ENCODE measurements around the gene CNTNAP2. TPM values are rescaled to one million over a fixed set of nuclear protein-coding genes. Genes with fewer than 3 reads are reported as not detected.

The CNTNAP2 gene
- total and polyA plus RNA-seq, 2 of the 4 experiments (the other 2 are of a cell fraction), result not detected

- Histone ChIP-seq H3K23ac (ENCODE audit: low read depth, low read length) (no peak overlapping the region), H3K4me2 (ENCODE audit: low read depth, low read length) (no peak overlapping the region), H3K4me3 (ENCODE audit: insufficient read depth, low read depth, low read length) (no peak overlapping the region), H4K5ac (ENCODE audit: low read depth, low read length) (no peak overlapping the region), H3K18ac (ENCODE audit: low read depth, low read length) (no peak overlapping the region), H3K36me3 (ENCODE audit: control insufficient read depth, insufficient read depth, low read length) (no peaks in the 10 kb centered on the region), H4K8ac (ENCODE audit: low read depth in 2 of 2, low read length in 2 of 2) (no peak overlapping the region), H2BK20ac (ENCODE audit: low read depth, low read length) (no peak overlapping the region), H4K91ac (ENCODE audit: insufficient read depth, low read depth, low read length) (no peak overlapping the region), H2AK5ac (ENCODE audit: low read depth, low read length) (no peak overlapping the region), H3K9me1 (ENCODE audit: insufficient read depth, low read length) (no peaks in the 10 kb centered on the region), H3K4me1 (ENCODE audit: control insufficient read depth, insufficient read depth, low read length) (no peaks in the 10 kb centered on the region), H4K20me1 (ENCODE audit: insufficient read depth, low read length) (no peaks in the 10 kb centered on the region), H3K79me1 (ENCODE audit: low read depth in 1 of 2, low read length in 2 of 2) (no peaks in the 10 kb centered on the region), H3K56ac (ENCODE audit: extremely low read depth, insufficient read depth, low read length) (no peak overlapping the region), H3K9me3 (ENCODE audit: control insufficient read depth, insufficient read depth, low read length) (peaks cover 12% of the 10 kb centered on the region), H3K4ac (ENCODE audit: low read depth, low read length) (no peak overlapping the region), H2BK5ac (ENCODE audit: low read depth, low read length, poor library complexity, severe bottlenecking) (no peak overlapping the region), H2AFZ (replicated peaks; ENCODE audit: low read length, poor library complexity) (no peak overlapping the region), H2BK15ac (ENCODE audit: low read depth, low read length) (no peak overlapping the region), H3K27me3 (ENCODE audit: control insufficient read depth, insufficient read depth, low read length) (no peaks in the 10 kb centered on the region), H3K14ac (replicated peaks; ENCODE audit: low read depth, low read length) (no peak overlapping the region), H3K27ac (ENCODE audit: insufficient read depth, low read length) (no peak overlapping the region), H2BK120ac (ENCODE audit: low read depth, low read length) (no peak overlapping the region), H3K9ac (ENCODE audit: low read depth, low read length) (no peak overlapping the region), H2AK9ac (replicated peaks; ENCODE audit: low read depth, low read length, poor library complexity) (no peak overlapping the region)
- DNase-seq (no peak), ATAC-seq (ENCODE audit: low read depth) (no peak)
- BruUV-seq (replicated peaks), result no TSS peak
- TF ChIP-seq FOS (IDR thresholded peaks at IDR 0.05; ENCODE audit: low read depth, low read length) (no peak), RAD21 (IDR thresholded peaks at IDR 0.05; ENCODE audit: low read length) (no peak), MAFK (IDR thresholded peaks at IDR 0.05; ENCODE audit: low read depth, low read length) (no peak), BHLHE40 (IDR thresholded peaks at IDR 0.05; ENCODE audit: low read depth, low read length) (no peak), CTCF (conservative IDR thresholded peaks at IDR 0.05; ENCODE audit: low read depth, low read length) (no peak), RCOR1 (IDR thresholded peaks at IDR 0.05; ENCODE audit: insufficient replicate concordance, low read length) (no peak), CEBPB (IDR thresholded peaks at IDR 0.05; ENCODE audit: low read depth, low read length) (no peak), NFE2L2 (IDR thresholded peaks at IDR 0.05; ENCODE audit: low read depth, low read length) (no peak), POLR2A (IDR thresholded peaks at IDR 0.05; ENCODE audit: low read depth, low read length) (no peak), CHD1 (IDR thresholded peaks at IDR 0.05; ENCODE audit: low read depth, low read length) (no peak), USF2 (IDR thresholded peaks at IDR 0.05; ENCODE audit: low read depth, low read length) (no peak), RFX5 (IDR thresholded peaks at IDR 0.05; ENCODE audit: low read depth, low read length) (no peak), ELK1 (IDR thresholded peaks at IDR 0.05; ENCODE audit: borderline replicate concordance, low read depth, low read length) (no peak), SMC3 (IDR thresholded peaks at IDR 0.05; ENCODE audit: low read depth, low read length) (no peak), MAZ (IDR thresholded peaks at IDR 0.05; ENCODE audit: borderline replicate concordance, low read depth, low read length) (no peak), MXI1 (IDR thresholded peaks at IDR 0.05; ENCODE audit: borderline replicate concordance, low read depth, low read length) (no peak)
- CTCF ChIA-PET, result no interaction called here
- 55% methylated on average over 4 of the region's 10 CpGs; no CpG with 5 or more reads in 1 of the 2 experiments for WGBS, 2 experiments (ENCODE audit: extremely low coverage in 2 of 2, insufficient read length in 1 of 2)
- intact Hi-C loops (cut with micrococcal nuclease), result loop anchor here (5.0 to 10.0 kb wide), 2 partner anchors 703 to 1014 kb away; no protein-coding TSS in a partner anchor
- POLR2A ChIA-PET (ENCODE audit: unreplicated experiment), result no interaction called here
- dilution Hi-C loops (cut with HindIII; ENCODE audit: low sequenced_read_pairs, unreplicated experiment), result no loop called here
- in situ Hi-C loops (cut with MboI; ENCODE audit: low sequenced_read_pairs), result loop anchor here (25.0 kb wide), 2 partner anchors 701 to 824 kb away; no protein-coding TSS in a partner anchor
These were observed 2144.9 kb downstream of the CNTNAP2 start for GRCh38 chr7:148261523-148261922.
